GM21390 (cell line): ENCODE results near the gene HOXA7.

Experiments
- ATAC-seq: cut with Tn5 transposase; IDR thresholded peaks from one replicate; pipeline ENCODE4 v1.9.1; 2021; ENCODE audit not compliant: unreplicated experiment

The HOXA7 gene

DNA sequence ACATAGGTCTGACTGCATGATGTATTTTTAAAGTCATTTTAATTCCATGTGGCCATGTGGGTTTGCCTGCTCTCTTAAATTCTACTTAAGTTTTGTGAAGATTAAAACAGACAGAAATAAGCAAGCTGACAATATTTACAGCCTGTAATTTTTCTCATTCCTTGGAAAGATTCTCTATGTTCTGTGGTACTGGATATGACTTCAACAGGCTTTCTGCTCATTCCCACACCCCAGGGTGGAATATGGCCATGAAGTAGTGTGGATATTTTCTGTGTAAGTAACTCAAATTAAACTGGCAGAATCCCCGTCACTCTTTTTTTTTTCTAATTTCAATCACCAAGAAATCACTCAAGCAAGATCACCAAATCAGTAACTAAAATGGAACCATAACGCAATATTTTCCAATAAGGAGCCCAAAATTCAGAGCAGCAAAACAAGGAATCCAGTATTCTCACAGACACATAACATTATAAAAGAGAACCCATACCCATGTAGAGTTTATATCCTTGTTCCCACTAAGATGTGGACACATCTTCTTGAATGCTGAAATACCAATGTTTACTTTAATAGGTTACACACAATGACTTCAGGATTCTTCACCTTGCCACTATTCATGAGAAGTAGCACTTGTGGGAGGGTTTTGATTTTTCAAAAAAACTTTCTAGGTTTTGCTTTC is 18.7 kb downstream of the HOXA7 start:
- ATAC-seq: no peak

DNA sequence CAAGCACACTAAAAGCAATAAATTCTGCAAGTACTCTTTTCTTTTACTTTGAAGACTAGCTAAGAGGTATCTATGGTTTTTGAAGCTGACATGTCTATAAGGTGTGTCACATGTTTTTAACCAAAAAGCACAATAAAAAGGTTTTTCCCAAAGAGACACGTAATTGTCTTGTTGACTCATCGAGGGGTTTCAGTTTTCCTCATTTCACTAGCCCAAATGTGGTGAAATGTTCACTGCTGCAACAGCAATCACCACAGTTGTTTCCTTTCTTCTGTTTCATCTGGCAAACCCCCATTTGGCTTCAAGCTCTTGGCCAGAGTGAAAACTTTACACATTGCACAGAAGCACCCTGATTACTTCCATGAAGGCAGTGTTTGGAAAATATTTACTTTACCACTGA is 22.1 kb downstream of the HOXA7 start:
- ATAC-seq: no peak

DNA sequence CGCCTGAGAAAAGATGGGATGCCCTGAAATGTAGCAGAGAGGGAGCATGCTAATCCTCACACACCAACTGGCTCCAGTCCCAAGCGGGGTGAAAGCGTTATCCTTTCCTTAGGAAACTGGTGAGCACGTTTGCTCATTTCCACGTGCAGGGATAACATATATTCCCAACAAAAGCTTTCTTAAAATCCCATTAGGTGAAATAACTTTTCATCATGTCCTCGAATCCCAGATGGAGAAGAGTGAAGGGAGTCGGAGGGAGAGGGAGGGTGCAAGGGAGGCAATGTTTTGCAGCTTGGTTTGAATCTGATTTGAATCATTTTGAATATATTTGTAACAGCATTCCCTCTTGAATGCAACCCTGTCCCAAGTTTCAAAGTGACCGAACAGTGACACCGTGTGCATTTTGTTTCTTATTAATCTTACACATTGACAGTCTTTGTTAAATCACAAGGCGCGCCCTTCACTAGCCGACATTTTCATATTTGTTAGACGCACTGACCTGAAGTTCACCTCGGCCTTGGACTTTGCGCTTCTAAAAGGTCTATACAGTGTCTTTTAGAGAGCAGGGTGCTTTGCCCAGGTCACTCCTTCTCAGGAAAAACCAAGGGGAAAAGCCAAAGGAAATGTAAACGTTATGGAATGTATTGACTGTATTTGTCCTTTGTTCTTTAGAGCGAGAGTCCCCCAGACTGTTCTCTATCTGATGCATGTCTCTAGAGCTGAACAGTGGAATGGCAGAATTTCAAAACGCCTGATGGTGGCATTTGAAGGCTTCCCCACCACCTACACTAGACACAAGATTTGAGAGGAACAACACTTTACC is 22.9 kb downstream of the HOXA7 start:
- no peak for ATAC-seq

DNA sequence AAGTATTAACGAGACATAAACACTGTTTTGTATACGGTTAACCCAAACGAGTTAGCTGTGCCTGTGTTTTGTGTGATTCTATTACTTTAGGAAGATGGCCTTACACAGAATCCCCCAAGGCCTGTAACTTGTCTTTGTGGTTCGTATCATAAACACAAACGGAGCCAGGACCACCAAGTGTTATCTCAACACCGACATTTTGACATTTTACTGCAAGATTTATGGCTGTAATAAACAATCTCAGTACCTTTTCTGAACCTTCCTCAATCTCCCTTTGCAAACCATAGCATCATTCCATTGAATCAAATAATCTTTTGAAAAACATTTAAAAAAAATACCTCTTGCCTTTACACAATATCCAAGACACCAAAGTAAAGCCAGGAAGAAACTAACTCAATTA is 23.5 kb downstream of the HOXA7 start:
- no peak for ATAC-seq

DNA sequence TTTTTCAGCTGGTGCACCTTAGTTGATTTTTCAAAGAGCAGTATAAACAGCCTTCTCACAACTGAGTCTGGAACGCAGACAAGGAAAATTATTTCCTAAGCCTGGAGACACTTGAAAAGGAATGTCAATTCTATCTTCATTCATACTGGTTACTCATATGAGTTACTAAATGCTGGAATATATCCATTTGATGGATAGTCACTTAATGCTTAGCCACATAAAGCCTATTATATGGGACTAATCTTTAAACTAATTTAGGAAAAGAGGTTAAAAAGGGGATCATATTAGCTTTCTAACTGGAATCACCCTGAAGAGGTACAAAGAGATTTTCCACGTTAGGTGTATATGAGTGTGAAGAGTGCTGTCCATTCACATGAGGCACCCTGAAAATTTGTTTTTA is 24.3 kb downstream of the HOXA7 start:
- no peak for ATAC-seq

DNA sequence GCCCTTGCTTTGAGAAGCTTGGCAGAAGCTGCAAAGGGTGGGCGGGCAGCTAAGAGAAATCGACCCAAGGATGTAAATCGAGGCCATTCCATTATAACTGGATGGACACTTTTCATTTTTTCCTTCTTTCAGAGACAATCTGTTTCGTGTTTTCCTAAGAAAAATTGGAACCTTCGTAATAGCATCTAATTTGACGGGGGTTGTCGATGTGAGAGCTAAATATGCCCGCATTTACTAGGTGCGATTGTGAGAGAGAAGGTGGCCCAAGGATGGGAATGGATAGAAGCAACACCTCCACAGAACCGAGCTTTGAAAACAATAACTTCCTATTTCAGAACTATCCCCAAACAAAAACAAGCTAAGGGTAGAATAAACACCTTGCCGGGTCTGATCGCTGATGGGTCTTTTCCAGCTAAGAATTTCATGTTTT is 25.1 kb downstream of the HOXA7 start:
- no peak for ATAC-seq

DNA sequence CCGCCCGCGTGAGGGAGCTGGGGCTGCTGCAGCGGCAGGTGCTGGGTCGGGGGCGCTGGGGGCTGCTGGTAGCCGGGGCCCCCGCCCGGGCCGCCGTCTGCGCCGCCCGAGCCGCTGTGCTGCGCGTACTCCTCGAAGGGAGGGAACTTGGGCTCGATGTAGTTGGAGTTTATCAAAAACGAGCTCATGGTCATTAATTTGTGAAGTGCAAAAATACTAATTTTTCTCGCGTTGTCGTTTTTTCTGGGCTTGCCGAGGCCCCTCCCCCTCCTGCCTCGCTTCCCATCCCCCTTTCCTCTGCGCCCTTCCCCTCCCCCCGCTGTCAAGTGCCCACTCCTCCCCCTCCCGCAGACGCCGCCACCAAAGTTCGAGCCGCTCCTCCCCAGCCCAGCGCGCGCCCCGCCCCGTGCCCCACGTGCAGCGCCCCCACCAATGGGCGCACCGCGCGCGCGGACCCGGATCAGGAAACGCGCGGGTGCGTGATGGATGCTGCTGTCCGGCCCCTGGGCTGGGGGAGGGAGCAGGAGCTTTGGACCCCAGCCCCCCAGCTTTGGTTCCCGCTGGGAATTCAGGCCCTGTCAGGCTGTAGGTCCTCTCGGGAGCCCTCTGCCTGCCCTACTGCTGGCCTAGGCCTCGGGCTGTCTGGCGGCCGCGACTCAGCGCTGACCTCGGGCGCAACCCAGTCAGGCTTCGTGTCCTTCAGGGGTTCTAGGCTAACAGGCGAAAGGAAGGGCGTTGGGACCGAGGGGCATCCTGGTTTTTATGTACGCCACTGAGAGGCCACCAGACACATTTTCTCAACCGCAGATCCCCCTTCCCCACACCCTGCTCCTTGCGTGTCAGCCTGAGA is 25.7 kb downstream of the HOXA7 start, which contains the start of gene HOXA4:
Gene HOXA4 (minus strand): TSS at position 218 of the 850 bp plus-strand sequence. CDS start 24 bp downstream, at position 194.
- ATAC-seq: no peak

DNA sequence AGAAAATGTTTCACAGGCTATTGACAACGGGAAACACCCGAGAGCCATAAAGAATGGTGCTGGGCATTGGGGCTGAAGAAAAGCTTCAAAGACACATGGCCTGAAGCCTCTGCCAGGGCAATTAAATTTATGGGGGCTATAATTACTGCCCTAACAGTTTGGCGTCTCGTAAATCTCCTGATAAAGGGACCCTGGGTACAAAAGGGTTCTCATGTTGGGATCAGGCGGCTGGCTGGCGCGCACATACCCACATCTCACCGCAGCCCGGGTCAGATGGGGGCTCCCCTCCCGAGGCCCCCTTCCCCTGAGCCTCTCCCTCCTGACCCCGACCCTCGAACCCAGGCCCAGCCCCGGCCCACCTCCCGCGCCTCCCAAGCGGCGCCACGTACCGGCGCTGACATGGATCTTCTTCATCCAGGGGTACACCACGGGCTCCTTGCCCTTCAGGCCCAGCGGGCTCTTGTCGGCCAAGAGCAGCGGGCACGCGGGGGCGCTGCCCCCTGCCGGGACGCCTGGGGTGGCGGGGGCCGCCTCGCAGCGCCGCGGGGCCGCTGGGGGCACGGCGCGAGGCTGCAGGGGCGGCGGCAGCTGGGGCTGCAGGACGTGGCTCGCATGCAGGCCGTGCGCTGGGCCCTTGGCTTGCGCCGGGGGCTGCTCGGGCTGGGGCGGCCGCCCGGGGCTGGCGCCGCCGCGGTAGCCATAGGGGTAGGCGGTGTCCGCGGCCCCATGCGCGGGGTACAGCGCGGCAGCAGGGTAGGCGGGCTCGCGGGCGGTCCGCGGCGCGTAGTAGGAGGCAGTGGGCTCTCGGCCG is 26.5 kb downstream of the HOXA7 start:
- ATAC-seq: no peak

DNA sequence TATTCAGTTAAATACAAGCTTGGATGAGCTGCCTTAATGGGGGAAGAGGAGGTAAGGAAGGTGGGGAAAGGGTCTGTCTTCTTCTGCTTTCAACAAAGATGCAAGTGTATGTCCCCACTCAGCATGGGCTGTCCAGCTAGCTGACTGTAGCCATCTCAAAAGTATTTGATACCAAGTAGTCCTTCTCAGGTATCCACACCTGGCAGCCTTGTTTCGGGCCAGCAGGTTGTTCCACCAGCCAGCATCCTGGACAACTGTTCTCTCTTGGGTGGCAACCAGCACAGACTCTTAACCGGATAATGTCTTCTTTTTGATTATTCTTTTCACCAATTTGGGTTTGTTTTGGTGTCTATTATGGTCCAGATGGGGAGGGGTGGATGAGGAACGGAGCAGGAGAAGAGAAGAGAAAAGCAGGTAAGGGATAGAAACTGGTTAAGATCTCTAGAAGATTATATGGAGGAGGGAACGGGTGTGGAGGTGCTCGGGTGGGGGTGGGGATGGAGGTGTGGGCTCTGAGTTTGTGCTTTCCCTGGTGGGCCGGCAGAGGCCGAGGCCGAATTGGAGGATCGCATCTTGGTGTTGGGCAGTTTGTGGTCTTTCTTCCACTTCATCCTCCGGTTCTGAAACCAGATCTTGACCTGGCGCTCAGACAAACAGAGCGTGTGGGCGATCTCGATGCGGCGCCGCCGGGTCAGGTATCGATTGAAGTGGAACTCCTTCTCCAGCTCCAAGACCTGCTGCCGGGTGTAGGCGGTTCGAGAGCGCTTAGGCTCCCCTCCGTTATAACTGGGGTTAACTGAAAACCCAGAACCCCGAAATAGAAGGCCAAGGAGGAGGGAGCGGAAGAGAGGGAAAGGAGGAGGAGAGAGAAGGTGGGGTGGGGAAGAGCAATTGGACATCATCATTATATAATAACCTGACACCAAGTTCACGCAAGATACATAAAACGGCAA is 27.4 kb downstream of the HOXA7 start:
- no peak for ATAC-seq

DNA sequence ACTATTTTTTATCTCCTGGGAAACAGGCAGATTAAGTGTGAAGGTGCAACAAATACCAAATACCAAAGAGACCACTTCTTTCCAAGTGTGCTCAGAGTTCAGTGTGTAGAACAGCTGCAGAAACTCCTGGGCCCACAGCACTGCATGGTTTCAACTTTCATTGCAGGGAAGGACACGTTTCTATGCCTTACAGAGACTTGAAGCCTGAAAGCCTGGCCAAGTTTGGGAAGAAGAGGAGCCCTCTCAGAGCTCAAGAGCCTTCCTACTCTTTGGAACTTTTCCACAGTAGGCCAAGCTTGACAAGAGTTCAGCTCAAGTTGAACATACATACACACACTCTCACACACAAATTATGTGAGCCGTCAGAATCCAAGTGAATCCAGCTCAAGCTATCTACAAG is 28.4 kb downstream of the HOXA7 start:
- ATAC-seq: no peak

DNA sequence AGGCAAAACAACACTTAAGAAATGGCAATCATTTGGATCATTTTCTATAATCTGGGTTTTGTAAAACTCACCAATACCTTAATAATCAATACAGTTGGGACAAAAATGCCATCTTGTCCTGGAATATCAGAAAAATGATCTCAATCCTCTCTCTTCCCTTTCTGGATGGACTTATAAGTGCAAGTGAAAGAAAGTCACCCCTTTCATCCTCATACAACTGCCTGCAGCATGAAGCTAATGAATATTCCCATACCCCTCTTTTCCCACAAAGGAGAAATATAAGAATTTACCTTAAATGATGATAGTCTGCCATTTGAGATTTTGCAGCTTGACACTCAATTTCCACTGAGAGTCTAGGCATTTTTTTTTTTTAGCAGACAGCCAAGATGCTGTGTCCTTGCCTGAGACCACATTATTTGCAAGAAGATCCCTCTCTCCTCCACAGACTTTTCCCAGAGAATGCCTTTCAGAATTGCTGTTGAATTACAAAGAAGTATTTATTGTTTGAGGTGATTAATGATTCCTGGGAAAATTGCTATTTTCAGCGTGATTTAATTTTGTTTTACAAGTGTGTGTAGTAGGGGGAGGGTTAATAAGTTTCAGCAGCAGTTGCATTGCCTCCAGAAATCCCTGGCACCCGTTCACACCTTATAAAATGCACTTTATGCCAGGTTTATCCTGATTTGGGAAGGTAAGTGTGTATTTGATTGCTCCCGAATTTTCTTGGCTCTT is 29.7 kb downstream of the HOXA7 start:
- no peak for ATAC-seq

DNA sequence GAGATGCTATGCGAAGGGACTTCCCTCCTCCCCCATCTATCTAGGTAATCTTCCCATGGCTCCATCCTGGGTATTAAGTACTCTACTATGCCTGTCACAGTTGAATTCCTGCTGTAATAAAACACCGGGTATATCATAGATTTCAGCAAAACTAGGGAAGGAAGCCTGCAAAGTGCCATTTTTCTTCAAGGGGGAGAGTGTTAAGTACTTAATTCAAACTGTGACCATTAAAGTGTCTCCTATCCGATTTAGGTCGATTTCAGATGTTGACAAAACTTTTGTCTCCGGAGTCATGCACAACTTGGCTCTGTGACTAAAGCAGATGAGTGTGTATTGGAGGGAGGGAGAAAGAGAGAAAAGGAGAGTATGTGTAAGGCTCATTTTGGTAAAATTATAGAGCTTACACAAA is 30.5 kb downstream of the HOXA7 start:
- no peak for ATAC-seq

DNA sequence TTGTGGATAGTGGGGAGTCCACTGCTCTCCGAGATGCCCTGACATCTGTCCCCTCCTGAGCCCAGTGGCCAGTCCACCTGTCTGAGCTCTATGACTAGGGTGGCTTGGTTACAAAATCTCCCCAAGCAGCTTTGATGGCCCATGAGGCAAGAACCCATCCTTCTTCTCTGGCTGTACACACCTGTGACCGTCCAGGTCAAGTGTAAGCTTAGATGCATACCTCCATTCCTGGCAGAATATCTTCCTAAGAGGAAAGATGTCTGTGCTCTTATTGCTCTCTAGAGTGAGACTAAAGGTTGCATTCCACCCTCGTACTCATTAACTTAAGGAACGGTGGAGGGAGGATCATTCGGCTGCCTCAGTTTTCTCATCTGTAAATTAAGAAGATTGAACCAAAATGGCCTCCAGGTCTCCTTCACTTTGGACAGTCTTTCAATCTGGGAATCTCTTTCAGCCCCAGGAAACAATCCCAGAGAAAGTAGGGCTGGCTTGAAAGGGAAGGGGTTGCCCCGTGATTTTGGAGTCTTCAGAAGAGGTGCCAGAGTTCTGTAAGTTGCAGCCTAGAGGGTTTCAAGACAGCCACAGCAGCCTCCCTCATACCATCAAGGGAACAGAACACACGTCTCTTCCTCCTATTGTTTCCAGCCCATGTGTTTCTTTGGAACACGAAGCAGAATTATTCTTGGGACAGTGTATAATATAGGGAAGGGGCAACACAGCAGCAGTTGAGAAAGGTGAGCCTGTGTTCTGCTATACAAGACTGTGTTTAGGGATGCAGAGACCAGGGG is 31.4 kb downstream of the HOXA7 start:
- ATAC-seq: no peak

DNA sequence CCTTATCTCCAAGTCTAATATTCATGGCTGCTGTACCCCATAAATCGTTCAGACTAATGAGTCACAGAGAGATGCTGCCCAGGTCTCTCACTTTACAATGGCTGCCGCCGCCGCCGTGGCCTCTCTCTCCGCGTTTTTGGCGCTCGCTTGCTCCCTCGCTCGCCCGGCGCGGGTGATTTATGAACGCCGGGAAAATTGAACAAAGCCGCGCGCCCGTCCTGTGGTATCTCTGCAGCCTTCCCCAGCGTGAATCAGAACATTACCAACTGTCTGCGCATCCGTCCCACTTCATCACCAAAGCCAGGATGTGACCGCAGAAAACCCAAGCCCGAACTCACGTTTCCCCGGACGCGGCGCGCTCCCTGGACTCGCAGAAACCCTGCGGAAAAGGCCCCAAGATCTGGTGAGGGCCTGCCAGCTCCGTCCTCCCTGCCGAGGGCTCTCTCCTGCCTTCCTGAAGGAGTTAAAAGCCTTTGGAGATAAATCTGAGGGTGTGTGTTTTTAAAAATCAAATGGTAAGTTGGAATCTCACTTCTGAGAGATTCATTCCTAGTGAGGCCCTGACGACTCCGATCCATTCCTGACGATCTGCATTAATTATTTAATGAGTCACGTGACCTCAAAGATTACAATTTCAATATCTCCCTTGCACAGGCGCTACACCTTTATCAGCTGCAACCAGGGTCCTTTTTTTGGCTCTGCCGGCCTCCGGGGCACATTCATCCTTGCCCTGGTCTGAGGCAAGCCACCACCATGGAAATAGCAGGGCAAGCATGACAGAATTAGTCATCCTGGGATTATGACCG is 32.2 kb downstream of the HOXA7 start:
- no peak for ATAC-seq

DNA sequence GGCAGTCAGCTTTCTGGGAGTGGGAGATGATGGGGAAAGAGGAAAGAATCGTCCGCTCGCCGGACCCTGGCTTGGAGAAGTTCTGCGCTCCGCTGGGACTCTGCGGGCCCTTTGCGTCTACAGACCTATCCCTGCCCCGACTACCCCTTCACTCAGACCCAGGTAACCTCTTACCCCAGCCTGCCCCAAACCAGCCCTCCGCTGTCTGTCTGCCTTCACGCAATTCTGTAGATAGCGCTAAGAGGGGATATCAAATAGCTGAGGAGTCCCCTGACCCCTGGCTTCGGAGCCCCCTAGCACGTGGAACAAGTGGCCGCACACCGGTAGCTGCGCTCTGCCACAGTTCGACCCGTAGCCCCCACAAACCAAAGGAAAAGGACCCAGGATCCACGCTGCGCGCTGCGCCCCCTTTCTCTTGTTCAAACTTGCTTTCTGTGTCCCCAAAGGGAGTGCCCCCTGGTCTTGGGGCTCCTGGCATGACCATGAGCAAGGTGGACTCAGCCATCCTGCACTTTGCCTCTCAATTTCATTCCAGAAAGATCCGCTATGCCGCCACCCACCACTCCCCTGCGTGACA is 32.9 kb downstream of the HOXA7 start:
- ATAC-seq: no peak

DNA sequence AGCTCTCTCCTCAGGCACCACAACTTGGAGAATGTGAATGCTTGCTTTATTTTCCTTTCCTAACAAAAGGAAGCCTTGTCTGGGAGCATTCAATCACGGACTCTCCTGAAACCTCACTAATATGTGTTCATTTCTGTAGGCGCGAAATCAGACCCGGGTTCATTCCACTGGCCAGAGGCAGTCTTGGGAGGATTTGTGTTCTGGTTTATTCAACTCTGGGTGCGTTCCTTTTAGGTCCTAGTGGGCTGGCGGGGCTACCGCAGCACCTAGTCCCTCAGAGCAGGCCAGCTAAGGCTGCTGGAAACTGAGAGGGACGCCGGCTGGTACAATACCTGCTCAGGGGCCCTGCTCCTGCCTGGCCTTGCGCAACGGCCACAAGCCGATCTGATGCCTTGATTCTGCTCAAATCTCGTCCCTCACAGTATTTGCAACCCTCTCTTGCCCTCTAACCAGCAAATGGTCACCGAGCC is 33.4 kb downstream of the HOXA7 start:
- no peak for ATAC-seq
